ENCODE measurements around the gene CAMKMT. TPM values are rescaled to one million over a fixed set of nuclear protein-coding genes. Genes with fewer than 3 reads are reported as not detected.

CAMKMT gene
- total RNA-seq, 1 experiment from 2014 or later = 17.4 TPM

GRCh38 chr2:44638649-44639048, 276.9 kb downstream of the CAMKMT start:
- peak overlapping the region; percentile 82 for H3K27ac ChIP-seq (ENCODE audit: insufficient read length, low read depth, low read length)
- peak overlapping the region in 2 of 3 experiments; percentile 46 to 55; a peak in 2 of 7 replicates for H3K27ac Mint-ChIP-seq
- WGBS (ENCODE audit: extremely low coverage, insufficient read length, low lambda C conversion rate) = no CpG with 5 or more reads among the region's 4 CpGs
- H3K14ac ChIP-seq (ENCODE audit: insufficient read depth, low read length) = no peak overlapping the region
- H3K27me3 ChIP-seq (ENCODE audit: insufficient read depth, low read length) = no peaks in the 10 kb centered on the region
- H3K79me2 ChIP-seq (ENCODE audit: insufficient read depth, low read length) = no peaks in the 10 kb centered on the region
- H3K36me3 Mint-ChIP-seq (ENCODE audit: insufficient read depth in 1 of 3, low read depth in 3 of 3) = peaks cover 0 to 7% (median 4%) of the 10 kb centered on the region in 3 experiments; a peak in 5 of 7 replicates
- no peak overlapping the region for H4K91ac ChIP-seq (ENCODE audit: insufficient read length, low read depth, low read length)
- H4K20me1 ChIP-seq (ENCODE audit: control insufficient read depth, insufficient read depth, insufficient read length) = no peaks in the 10 kb centered on the region
- no peak overlapping the region for H2BK12ac ChIP-seq (ENCODE audit: insufficient read length, low read depth, low read length)
- no peak for TF ChIP-seq CTCF (conservative IDR thresholded peaks at IDR 0.05)
- no peak overlapping the region for H3T11ph ChIP-seq (ENCODE audit: low read length)
- peaks cover 4% of the 10 kb centered on the region; the same call in 1 of the 2 replicates for H3K4me1 ChIP-seq (ENCODE audit: insufficient read depth, low read length)
- no peak overlapping the region for H3K4me2 ChIP-seq (ENCODE audit: insufficient read depth, insufficient read length, low read length)
- H3K18ac ChIP-seq (ENCODE audit: insufficient read length, low read depth, low read length) = no peak overlapping the region
- H2BK15ac ChIP-seq (ENCODE audit: low read depth, low read length) = no peak overlapping the region
- H3K9ac ChIP-seq (ENCODE audit: extremely low read depth, insufficient read length, low read length) = no peak overlapping the region
- no peak overlapping the region for H4K8ac ChIP-seq (replicated peaks; ENCODE audit: insufficient read length, low read depth, low read length)
- H2AFZ ChIP-seq (ENCODE audit: low read length) = no peak overlapping the region
- H3K9me3 Mint-ChIP-seq = peaks cover 0 to 6% of the 10 kb centered on the region in 2 experiments; a peak in 4 of 5 replicates
- no peak overlapping the region for H2AK5ac ChIP-seq (ENCODE audit: insufficient read length, low read length)
- no peaks in the 10 kb centered on the region for H3K9me3 ChIP-seq (ENCODE audit: control insufficient read depth, low read depth, low read length)
- DNase-seq = no peak
- H3K27me3 Mint-ChIP-seq (ENCODE audit: low read depth) = no peaks in the 10 kb centered on the region
- no peak overlapping the region for H2BK5ac ChIP-seq (ENCODE audit: insufficient read length, low read length)
- H3K4me1 Mint-ChIP-seq = peaks cover 18 to 23% of the 10 kb centered on the region in 2 experiments
- no peak overlapping the region for H4K5ac ChIP-seq (ENCODE audit: insufficient read length, low read depth, low read length)
- H2BK20ac ChIP-seq (ENCODE audit: low read depth, low read length, poor library complexity, severe bottlenecking) = no peak overlapping the region
- H3K79me1 ChIP-seq (ENCODE audit: insufficient read depth, low read depth, low read length, poor library complexity, severe bottlenecking) = no peaks in the 10 kb centered on the region
- H3K23ac ChIP-seq (ENCODE audit: insufficient read length, low read depth, low read length) = no peak overlapping the region
- H3K4me3 Mint-ChIP-seq = no peak overlapping the region
- H3K4ac ChIP-seq (ENCODE audit: low read depth, low read length) = no peak overlapping the region
- H2BK120ac ChIP-seq (ENCODE audit: low read depth, low read length, poor library complexity, severe bottlenecking) = no peak overlapping the region
- H3K23me2 ChIP-seq (ENCODE audit: insufficient read length, low read depth, low read length, poor library complexity, severe bottlenecking) = no peaks in the 10 kb centered on the region
- no peak overlapping the region for H3K56ac ChIP-seq (ENCODE audit: insufficient read length, low read depth, low read length)

All from H9 (cell line).